Measurements from ENCODE around the gene XCL1. TPM values are rescaled to one million over a fixed set of nuclear protein-coding genes. Genes with fewer than 3 reads are reported as not detected.

Gene XCL1
- total and polyA plus RNA-seq, 2 of the 13 experiments (the other 11 are each of a cell fraction or from before 2014, with no cell fraction given): 2.5 to 7.6 TPM

GRCh38 chr1:168551688-168552087 is 24.7 kb upstream of the XCL1 start (continued):
- TF ChIP-seq DMTF1 (CRISPR knock-in tag; IDR thresholded peaks at IDR 0.05) (no peak), KMT2A (CRISPR knock-in tag; IDR thresholded peaks at IDR 0.05) (no peak), ARID3A (IDR thresholded peaks at IDR 0.05; ENCODE audit: low read depth, low read length) (peak; percentile 88), ETS1 (CRISPR knock-in tag; IDR thresholded peaks at IDR 0.05) (no peak), LCORL (IDR thresholded peaks at IDR 0.05) (no peak), LCORL (CRISPR knock-in tag; IDR thresholded peaks at IDR 0.05) (no peak), MEIS2 (CRISPR knock-in tag; IDR thresholded peaks at IDR 0.05) (no peak), ZNF512 (CRISPR knock-in tag; IDR thresholded peaks at IDR 0.05) (no peak), IKZF1 (IDR thresholded peaks at IDR 0.05) (no peak), MAZ (IDR thresholded peaks at IDR 0.05; ENCODE audit: borderline replicate concordance, low read depth, low read length) (no peak), MAZ (CRISPR knock-in tag; IDR thresholded peaks at IDR 0.05; ENCODE audit: low read depth) (no peak), CREM (IDR thresholded peaks at IDR 0.05) (peak; percentile 65), CREM (CRISPR knock-in tag; IDR thresholded peaks at IDR 0.05) (no peak), ZNF678 (CRISPR knock-in tag; IDR thresholded peaks at IDR 0.05) (no peak), PCBP2 (optimal IDR thresholded peaks at IDR 0.05; ENCODE audit: low read depth, low read length, poor library complexity, severe bottlenecking) (no peak), ZGPAT (CRISPR knock-in tag; IDR thresholded peaks at IDR 0.05) (peak; percentile 70; the same call in 1 of the 2 replicates), SOX5 (CRISPR knock-in tag; IDR thresholded peaks at IDR 0.05; ENCODE audit: borderline replicate concordance) (peak; percentile 90; the same call in 1 of the 2 replicates), MBNL3 (CRISPR knock-in tag; conservative IDR thresholded peaks at IDR 0.05) (no peak), HMGA1 (CRISPR knock-in tag; conservative IDR thresholded peaks at IDR 0.05) (no peak), TOE1 (CRISPR knock-in tag; IDR thresholded peaks at IDR 0.05) (no peak), ADNP (CRISPR knock-in tag; IDR thresholded peaks at IDR 0.05) (no peak), ZNF33A (CRISPR knock-in tag; IDR thresholded peaks at IDR 0.05; ENCODE audit: borderline replicate concordance) (no peak)
